Measurements from ENCODE around the gene CCDC63. TPM values are rescaled to one million over a fixed set of nuclear protein-coding genes. Genes with fewer than 3 reads are reported as not detected.

The CCDC63 gene
- total RNA-seq, 2 experiments from 2014 or later: not detected

DNA sequence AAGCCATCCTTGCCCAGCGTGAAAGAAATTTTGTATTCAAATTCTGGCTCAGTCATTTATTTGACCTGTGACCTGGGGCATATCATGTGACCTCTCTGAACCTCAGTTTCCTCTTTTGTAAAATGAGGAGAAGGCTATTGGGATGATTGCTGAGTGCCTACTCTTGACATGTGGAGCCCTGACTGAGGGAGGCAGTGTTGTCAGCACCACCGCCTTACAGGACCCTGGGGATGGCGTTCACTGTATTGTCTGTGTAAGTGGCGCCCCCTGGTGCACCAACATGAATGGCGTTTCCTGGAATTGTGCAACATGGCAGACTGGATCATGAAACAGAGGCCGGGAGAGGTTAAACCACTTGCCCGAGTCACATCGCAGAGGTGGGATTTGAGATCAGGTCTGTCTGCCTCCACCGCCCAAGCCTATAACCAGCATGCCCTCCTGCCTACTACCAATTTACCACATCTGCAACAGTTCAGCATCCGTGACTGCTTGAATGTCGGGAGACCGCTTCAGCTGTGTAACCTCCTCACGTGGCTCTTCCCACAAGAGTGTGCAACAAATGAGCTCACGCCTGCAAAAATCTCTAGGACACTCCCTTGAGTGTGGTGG is 20.1 kb upstream of the CCDC63 start:
- H3K4me3 ChIP-seq (ENCODE audit: low read length): no peak overlapping the region
- TF ChIP-seq, protein P1, sequence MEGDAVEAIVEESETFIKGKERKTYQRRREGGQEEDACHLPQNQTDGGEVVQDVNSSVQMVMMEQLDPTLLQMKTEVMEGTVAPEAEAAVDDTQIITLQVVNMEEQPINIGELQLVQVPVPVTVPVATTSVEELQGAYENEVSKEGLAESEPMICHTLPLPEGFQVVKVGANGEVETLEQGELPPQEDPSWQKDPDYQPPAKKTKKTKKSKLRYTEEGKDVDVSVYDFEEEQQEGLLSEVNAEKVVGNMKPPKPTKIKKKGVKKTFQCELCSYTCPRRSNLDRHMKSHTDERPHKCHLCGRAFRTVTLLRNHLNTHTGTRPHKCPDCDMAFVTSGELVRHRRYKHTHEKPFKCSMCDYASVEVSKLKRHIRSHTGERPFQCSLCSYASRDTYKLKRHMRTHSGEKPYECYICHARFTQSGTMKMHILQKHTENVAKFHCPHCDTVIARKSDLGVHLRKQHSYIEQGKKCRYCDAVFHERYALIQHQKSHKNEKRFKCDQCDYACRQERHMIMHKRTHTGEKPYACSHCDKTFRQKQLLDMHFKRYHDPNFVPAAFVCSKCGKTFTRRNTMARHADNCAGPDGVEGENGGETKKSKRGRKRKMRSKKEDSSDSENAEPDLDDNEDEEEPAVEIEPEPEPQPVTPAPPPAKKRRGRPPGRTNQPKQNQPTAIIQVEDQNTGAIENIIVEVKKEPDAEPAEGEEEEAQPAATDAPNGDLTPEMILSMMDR (IDR thresholded peaks at IDR 0.05): peak; percentile 68

DNA sequence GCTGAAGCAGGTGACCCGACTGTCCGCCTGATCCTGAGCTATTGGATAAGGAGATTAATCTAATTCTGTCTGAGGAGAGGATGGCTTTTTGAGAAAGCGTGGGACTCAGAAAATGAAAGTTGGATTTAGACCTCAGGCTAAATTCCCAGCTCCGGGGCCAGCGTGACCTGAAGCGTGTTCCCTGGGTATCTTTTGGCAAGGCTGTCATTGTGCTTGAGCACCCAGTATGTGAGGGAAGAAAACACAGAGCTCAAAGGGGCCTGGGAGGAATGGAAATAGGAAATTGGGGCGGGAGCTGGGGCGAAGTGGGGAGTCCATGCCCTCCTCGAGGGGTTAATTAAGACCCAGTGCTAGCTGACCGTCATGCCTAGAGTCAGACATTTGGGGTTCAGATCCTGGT is 17.5 kb upstream of the CCDC63 start:
- no peaks in the 10 kb centered on the region for H3K9me3 Mint-ChIP-seq
- no peaks in the 10 kb centered on the region for H3K36me3 Mint-ChIP-seq (ENCODE audit: low read depth)
- ChIA-PET POLR2A (no interaction called here), CTCF (no interaction called here)
- peaks cover 10% of the 10 kb centered on the region for H3K27me3 Mint-ChIP-seq
- TF ChIP-seq, protein P1 (IDR thresholded peaks at IDR 0.05): no peak
- H3K36me3 ChIP-seq (ENCODE audit: insufficient read depth, low read length): no peaks in the 10 kb centered on the region
- H3K4me1 ChIP-seq (ENCODE audit: insufficient read depth, low read length): peaks cover 6% of the 10 kb centered on the region
- H3K4me1 Mint-ChIP-seq (ENCODE audit: low read depth): peaks cover 7% of the 10 kb centered on the region
- DNase-seq: no peak
- H3K27ac ChIP-seq (ENCODE audit: low read depth in 1 of 2, low read length in 2 of 2): no peak overlapping the region
- H3K27me3 ChIP-seq (ENCODE audit: control insufficient read depth in 1 of 2, insufficient read depth in 2 of 2, low read length in 2 of 2): no peaks in the 10 kb centered on the region
- intact Hi-C loops (cut with DNase I, micrococcal nuclease): loop anchor here (5.0 to 10.0 kb wide), 7 partner anchors 58 to 727 kb away; no protein-coding TSS in a partner anchor
- H3K9me3 ChIP-seq (ENCODE audit: control insufficient read depth in 1 of 2, insufficient read depth in 1 of 2, low read length in 2 of 2): no peaks in the 10 kb centered on the region
- ATAC-seq (ENCODE audit: poor library complexity): no peak
- H3K27ac Mint-ChIP-seq: no peak overlapping the region
- H3K4me3 ChIP-seq (ENCODE audit: low read length): no peak overlapping the region
- H3K4me3 Mint-ChIP-seq: no peak overlapping the region

More for the DNA sequence above, 20.1 kb upstream of the CCDC63 start:
- intact Hi-C loops (cut with DNase I, micrococcal nuclease): loop anchor here (1.0 to 10.0 kb wide), 12 partner anchors 46 to 724 kb away; partner anchors contain the start of gene ARPC3 (in 2 of the 2)
- no peak overlapping the region for H3K27ac ChIP-seq (ENCODE audit: low read depth in 1 of 2, low read length in 2 of 2)
- DNase-seq (peak; percentile 72 to 89 (median 78)), ATAC-seq (ENCODE audit: poor library complexity) (peak; percentile 98)
- Mint-ChIP-seq H3K27me3 (peaks cover 10% of the 10 kb centered on the region), H3K4me3 (no peak overlapping the region), H3K9me3 (no peaks in the 10 kb centered on the region), H3K36me3 (ENCODE audit: low read depth) (no peaks in the 10 kb centered on the region), H3K27ac (no peak overlapping the region), H3K4me1 (ENCODE audit: low read depth) (peaks cover 7% of the 10 kb centered on the region)
- H3K9me3 ChIP-seq (ENCODE audit: control insufficient read depth in 1 of 2, insufficient read depth in 1 of 2, low read length in 2 of 2): no peaks in the 10 kb centered on the region
- ChIA-PET POLR2A (no interaction called here), CTCF (interaction anchor here (0.9 to 2.1 kb wide), 4 partner anchors 61 to 377 kb away, joined by 3 to 4 read pairs (median 4); partner anchors contain the start of gene ARPC3)
- peaks cover 6% of the 10 kb centered on the region for H3K4me1 ChIP-seq (ENCODE audit: insufficient read depth, low read length)
- no peaks in the 10 kb centered on the region for H3K27me3 ChIP-seq (ENCODE audit: control insufficient read depth in 1 of 2, insufficient read depth in 2 of 2, low read length in 2 of 2)
- no peaks in the 10 kb centered on the region for H3K36me3 ChIP-seq (ENCODE audit: insufficient read depth, low read length)

- ATAC-seq (ENCODE audit: poor library complexity) (no peak), DNase-seq (no peak)
- H3K4me3 ChIP-seq (ENCODE audit: low read length): no peak overlapping the region
- TF ChIP-seq, protein P1 (IDR thresholded peaks at IDR 0.05): no peak
- no peaks in the 10 kb centered on the region for H3K27me3 Mint-ChIP-seq
- H3K36me3 ChIP-seq (ENCODE audit: insufficient read depth, low read length): no peaks in the 10 kb centered on the region
- no peaks in the 10 kb centered on the region for H3K4me1 ChIP-seq (ENCODE audit: insufficient read depth, low read length)
- H3K36me3 Mint-ChIP-seq (ENCODE audit: low read depth): no peaks in the 10 kb centered on the region
- CTCF ChIA-PET: no interaction called here
- H3K27me3 ChIP-seq (ENCODE audit: control insufficient read depth in 1 of 2, insufficient read depth in 2 of 2, low read length in 2 of 2): no peaks in the 10 kb centered on the region
- no peaks in the 10 kb centered on the region for H3K4me1 Mint-ChIP-seq (ENCODE audit: low read depth)
- H3K27ac Mint-ChIP-seq: no peak overlapping the region
- POLR2A ChIA-PET: no interaction called here
- H3K27ac ChIP-seq (ENCODE audit: low read depth in 1 of 2, low read length in 2 of 2): no peak overlapping the region
- no peaks in the 10 kb centered on the region for H3K9me3 Mint-ChIP-seq
- no peak overlapping the region for H3K4me3 Mint-ChIP-seq
- no peaks in the 10 kb centered on the region for H3K9me3 ChIP-seq (ENCODE audit: control insufficient read depth in 1 of 2, insufficient read depth in 1 of 2, low read length in 2 of 2)
- intact Hi-C loops (cut with DNase I, micrococcal nuclease): loop anchor here in 1 of 2 experiments (10.0 kb wide), 1 partner anchor 131 kb away; no protein-coding TSS in a partner anchor
Measured at GRCh38 chr12:110836291-110836690, 10.5 kb upstream of the CCDC63 start.

Data from CD4-positive, alpha-beta T cell (primary cell).